Heart left ventricle (tissue), 16 donors: Measurements from ENCODE around the gene ARPC1A. TPM values are rescaled to one million over a fixed set of nuclear protein-coding genes. Genes with fewer than 3 reads are reported as not detected.
"Not testable (repeated sequence)": the region's sequence is repeated elsewhere in the genome, so short reads cannot be mapped to it uniquely, and the experiment has no call there.

Source experiments
- ATAC-seq, 4 donors: fragments of 200-7000 bp; cut with Tn5 transposase; one replicate each; pipeline ENCODE4 v1.9.1; 2020 to 2022; ENCODE audit warnings: moderate library complexity in 4 of 4, mild to moderate bottlenecking in 3 of 4, moderate number of reproducible peaks in 1 of 4
- DNase-seq, 5 donors: peaks; one replicate each; pipeline ENCODE4 v3.0.0-alpha.2; 2020
- H3K27ac ChIP-seq, 12 donors: fragments of 200-600 bp; sonication (generic) in 4 of 12; one replicate each; pipeline versions ENCODE4 v1.5.0 to v1.8.0; 2016 to 2022; ENCODE audit warnings: mild to moderate bottlenecking in 2 of 12
- H3K27me3 ChIP-seq, 9 donors: fragments of 200-600 bp; sonication (generic) in 2 of 9; one replicate each; pipeline versions ENCODE4 v1.5.1 to v1.8.0; 2016 to 2022; ENCODE audit warnings: mild to moderate bottlenecking in 3 of 9
- H3K36me3 ChIP-seq, 9 donors: fragments of 200-600 bp; sonication (generic) in 2 of 9; one replicate each; pipeline versions ENCODE4 v1.5.0 to v1.8.0; 2018 to 2022; ENCODE audit warnings: mild to moderate bottlenecking in 2 of 9
- H3K4me1 ChIP-seq, 12 donors: fragments of 200-600 bp; sonication (generic) in 4 of 12; one replicate each; pipeline versions ENCODE4 v1.5.0 to v1.8.0; 2016 to 2022; ENCODE audit warnings: mild to moderate bottlenecking in 3 of 12
- H3K4me3 ChIP-seq, 12 donors: fragments of 200-600 bp; sonication (generic) in 4 of 12; one replicate each; pipeline versions ENCODE4 v1.5.0 to v1.8.0; 2017 to 2022; ENCODE audit warnings: mild to moderate bottlenecking in 9 of 12, moderate library complexity in 4 of 12
- H3K9me3 ChIP-seq, 12 donors: fragments of 200-600 bp; sonication (generic) in 4 of 12; one replicate each; pipeline versions ENCODE4 v1.5.0 to v1.8.0; 2016 to 2022; ENCODE audit warnings: mild to moderate bottlenecking in 1 of 12
- CTCF ChIP-seq, 12 donors: fragments of 200-600 bp; sonication (generic) in 4 of 12; IDR thresholded peaks; one replicate each; pipeline versions ENCODE4 v1.5.0 to v1.8.0; 2018 to 2022; ENCODE audit warnings: antibody characterized with exemption in 12 of 12, mild to moderate bottlenecking in 5 of 12
- POLR2A ChIP-seq, 2 donors: fragments of 450-650 bp; IDR thresholded peaks; one replicate each; pipeline ENCODE4 v1.6.1; 2017; ENCODE audit warnings: antibody characterized with exemption in 2 of 2, mild to moderate bottlenecking in 2 of 2, moderate library complexity in 2 of 2
- WGBS, 4 donors: extraction: QIAGEN DNeasy Blood & Tissue Kit in 2 of 4; methylation state at CpG; one replicate each; pipeline versions ENCODE4 v1.1.5 to v1.1.7; 2013 to 2018; 5-methylcytosine and 5-hydroxymethylcytosine counted together
- intact Hi-C, 10 donors: fragments of 100-400 bp; cut with DNase I; formaldehyde crosslinking; loops; one replicate each; pipeline versions ENCODE4 v1.11.1 to v1.14.2; 2022
- polyA plus RNA-seq, 2 donors: library from polyadenylated mRNA; stranded (reverse); fragments of 200-250 nt; gene quantifications; one replicate each; pipeline ENCODE4 v1.2.3, GENCODE V29; 2013
- total RNA-seq, 9 donors: library from RNA; depleted of rRNA in 2 of 9; stranded (reverse); fragments of >200 nt in 2 of 9; fragmentation: NEBNext Ultra II Directional in 3 of 9; extraction: Animal tissue kit (Norgen Biotek cat#: 25700) in 3 of 9; gene quantifications; one replicate each; pipeline versions ENCODE4 v1.1.0 to v1.2.4, GENCODE V29; 2016 to 2023
- donor health status: ischemic (EF 13 %, LVEDD 7.1; RV severe dilation, severe dysfunction).
- donor health status: healthy with polysubstance abuse.
- donor health status: DM: no; HTN: yes; CAD: no.
- donor health status: DM: no; HTN: no; CAD: no.
- donor health status: ischemic (EF 25% LVEDD 6.9; RV normal size, moderate dysfunction).
- donor health status: ischemic (EF 25% LVEDD 5.7; RV mildly dilated, moderate dysfunction).
- donor health status: healthy.
- donor health status: DM: yes; HTN: yes; CAD: no.
- donor health status: ischemic (EF 35%, LVEDD 5.7; RV mildly dilated, moderate dysfunction).
- donor health status: nonischemic (EF 11% LVEDD 7.7; RV severe dilation, severe dysfunction).
- donor health status: DM: yes; HTN: yes; CAD: no.
- donor health status: PGD.
- donor health status: ischemic (EF 29% LVEDD 5.4; RV normal size, mild dysfunction).
- donor health status: nonischemic (EF 23%, LVEDD 6.1; RV moderate dilation, normal function).

The ARPC1A gene
- total and polyA plus RNA-seq, 11 donors: 97.1 to 208 (median 146) TPM

- peaks cover 7 to 63% (median 46%) of the 10 kb centered on the region in 12 donors for H3K4me1 ChIP-seq
- TF ChIP-seq CTCF (IDR thresholded peaks at IDR 0.05): no peak
- no peak for TF ChIP-seq POLR2A (IDR thresholded peaks at IDR 0.05)
- intact Hi-C loops: loop anchor here in 4 of 10 donors (10.0 kb wide), 1 partner anchor 182 kb away; the partner anchor contains the start of gene SMURF1 (in 4 of the 4)
- DNase-seq (no peak), ATAC-seq (no peak)
- 1 to 2% (median 2%) methylated on average over 10 of the region's 10 CpGs for WGBS, 4 donors
- H3K36me3 ChIP-seq: peaks cover 0 to 6% (median 0%) of the 10 kb centered on the region in 9 donors
- H3K27ac ChIP-seq: peak overlapping the region; percentile 77 to 95 (median 88)
- no peaks in the 10 kb centered on the region for H3K9me3 ChIP-seq
- H3K27me3 ChIP-seq: no peaks in the 10 kb centered on the region
- H3K4me3 ChIP-seq: peak overlapping the region; percentile 69 to 100 (median 92)
Measured at GRCh38 chr7:99326408-99326782, 697 bp downstream of the ARPC1A start.

- WGBS, 4 donors: 61 to 75% (median 71%) methylated on average over 8 of the region's 8 CpGs
- H3K27me3 ChIP-seq, H3K9me3 ChIP-seq, intact Hi-C loops, H3K4me3 ChIP-seq, DNase-seq: not testable (repeated sequence)
- Histone ChIP-seq H3K36me3 (peaks cover 4 to 36% (median 26%) of the 10 kb centered on the region in 9 donors), H3K27ac (peak overlapping the region; percentile 1 to 95 (median 76)), H3K4me1 (peaks cover 4 to 67% (median 42%) of the 10 kb centered on the region in 12 donors)
- peak in 2 of 4 donors; percentile 26 to 38 for ATAC-seq
Measured at GRCh38 chr7:99330314-99330961, 4.7 kb downstream of the ARPC1A start.

- H3K4me3 ChIP-seq: no peak overlapping the region
- DNase-seq: no peak
- peaks cover 4 to 42% (median 31%) of the 10 kb centered on the region in 9 donors for H3K36me3 ChIP-seq
- TF ChIP-seq CTCF (IDR thresholded peaks at IDR 0.05) (no peak), POLR2A (IDR thresholded peaks at IDR 0.05) (no peak)
- peak in 1 of 4 donors; percentile 4 for ATAC-seq
- peaks cover 4 to 72% (median 43%) of the 10 kb centered on the region in 12 donors for H3K4me1 ChIP-seq
- intact Hi-C loops: no loop called here
- H3K9me3 ChIP-seq: no peaks in the 10 kb centered on the region
- H3K27ac ChIP-seq: peak overlapping the region in 6 of 12 donors; percentile 1 to 95 (median 76)
- H3K27me3 ChIP-seq: no peaks in the 10 kb centered on the region
- WGBS, 4 donors: 81 to 95% (median 91%) methylated on average over 2 of the region's 2 CpGs
Measured at GRCh38 chr7:99331002-99331401, 5.3 kb downstream of the ARPC1A start.

- Histone ChIP-seq H3K4me3 (no peak overlapping the region), H3K9me3 (no peaks in the 10 kb centered on the region), H3K4me1 (peaks cover 0 to 19% (median 4%) of the 10 kb centered on the region in 12 donors), H3K36me3 (peaks cover 8 to 100% (median 99%) of the 10 kb centered on the region in 9 donors), H3K27ac (peak overlapping the region in 1 of 12 donors; percentile 52), H3K27me3 (no peaks in the 10 kb centered on the region)
- TF ChIP-seq CTCF (IDR thresholded peaks at IDR 0.05) (no peak), POLR2A (IDR thresholded peaks at IDR 0.05) (no peak)
- ATAC-seq: no peak
- WGBS, 4 donors: 88 to 96% (median 92%) methylated on average over 3 of the region's 3 CpGs
- intact Hi-C loops: no loop called here
- no peak for DNase-seq
Measured at GRCh38 chr7:99339595-99339994, 13.9 kb downstream of the ARPC1A start.
